SU-DHL-6 (cell line): ENCODE data around the gene STXBP3.

Experiments used
- H2AFZ ChIP-seq: fragments of 200-600 bp; sonication (generic); 2 replicates; pipeline ENCODE4 v1.6.1; 2014; ENCODE audit warnings: low read depth, mild to moderate bottlenecking, moderate library complexity, mixed read lengths, antibody characterized with exemption, low read length; ENCODE audit not compliant: severe bottlenecking
- H3F3A ChIP-seq: fragments of 200-600 bp; shearing (Covaris generic); 2 replicates; pipeline ENCODE4 v1.6.0; 2016; ENCODE audit warnings: antibody characterized with exemption, mild to moderate bottlenecking; ENCODE audit not compliant: insufficient read depth
- H3K27ac ChIP-seq: fragments of 200-600 bp; sonication (generic); 2 replicates; pipeline ENCODE4 v1.5.1; 2016; ENCODE audit warnings: low read depth, mild to moderate bottlenecking, low read length, moderate library complexity, mixed read lengths
- H3K27me3 ChIP-seq: fragments of 200-600 bp; sonication (generic), shearing (Covaris generic); 2 replicates; pipeline ENCODE4 v1.6.0; 2014; ENCODE audit warnings: mild to moderate bottlenecking, low read length
- H3K36me3 ChIP-seq: fragments of 200-600 bp; sonication (generic); 2 replicates; pipeline ENCODE4 v1.6.1; 2014; ENCODE audit warnings: mild to moderate bottlenecking, low read length, mixed read lengths
- H3K4me2 ChIP-seq: fragments of 300-600, 200-600 bp; shearing (Covaris generic), sonication (generic); 2 replicates; pipeline ENCODE4 v1.6.0; 2014; ENCODE audit warnings: low read length, low read depth, mild to moderate bottlenecking; ENCODE audit not compliant: poor library complexity, severe bottlenecking
- H3K4me3 ChIP-seq: fragments of 200-600 bp; sonication (generic); 2 replicates; pipeline ENCODE4 v1.5.1; 2014; ENCODE audit warnings: antibody characterized with exemption, low read length, mild to moderate bottlenecking, mixed read lengths; ENCODE audit not compliant: insufficient read depth, poor library complexity, severe bottlenecking
- H3K79me2 ChIP-seq: fragments of 200-600 bp; sonication (generic); 2 replicates; pipeline ENCODE4 v1.6.1; 2014; ENCODE audit warnings: mild to moderate bottlenecking, low read length, moderate library complexity; ENCODE audit not compliant: insufficient read depth
- H3K9ac ChIP-seq: fragments of 200-600 bp; sonication (generic); 2 replicates; pipeline ENCODE4 v1.7.0; 2014; ENCODE audit warnings: mild to moderate bottlenecking, low read length
- H3K9me2 ChIP-seq: fragments of 200-600 bp; sonication (generic); replicated peaks from 2 replicates; pipeline ENCODE4 v1.6.1; 2014; ENCODE audit warnings: low read length; ENCODE audit not compliant: insufficient read depth
- H3K9me3 ChIP-seq: fragments of 200-600 bp; sonication (generic); 2 replicates; pipeline ENCODE4 v1.6.1; 2014; ENCODE audit warnings: low read length, mixed read lengths; ENCODE audit not compliant: insufficient read depth
- H4K20me1 ChIP-seq: fragments of 200-600 bp; sonication (generic); 2 replicates; pipeline ENCODE4 v1.6.1; 2014; ENCODE audit warnings: low read depth, mild to moderate bottlenecking, antibody characterized with exemption, low read length, moderate library complexity, mixed read lengths
- CTCF ChIP-seq: fragments of 200-600 bp; sonication (generic); IDR thresholded peaks from one replicate; pipeline ENCODE4 v1.5.1; 2017; ENCODE audit warnings: antibody characterized with exemption, mild to moderate bottlenecking, low read length, moderate library complexity; ENCODE audit not compliant: insufficient read depth, poor library complexity, severe bottlenecking
- EZH2phosphoT487 ChIP-seq: fragments of 200-600 bp; sonication (generic), shearing (Covaris generic); conservative IDR thresholded peaks from 2 replicates; pipeline ENCODE4 v1.6.1; 2018; ENCODE audit warnings: mild to moderate bottlenecking, antibody characterized with exemption, low read length, moderate library complexity, mixed read lengths

STXBP3 gene

GRCh38 chr1:108725906-108726305, 20.6 kb upstream of the STXBP3 start:
- H3F3A ChIP-seq: no peaks in the 10 kb centered on the region
- no peak overlapping the region for H3K4me2 ChIP-seq
- no peaks in the 10 kb centered on the region for H3K36me3 ChIP-seq
- TF ChIP-seq EZH2phosphoT487 (no peak), CTCF (no peak)
- H3K4me3 ChIP-seq: no peak overlapping the region
- H3K9ac ChIP-seq: no peak overlapping the region
- H3K9me3 ChIP-seq: no peaks in the 10 kb centered on the region
- H3K27me3 ChIP-seq: no peaks in the 10 kb centered on the region
- H3K79me2 ChIP-seq: no peaks in the 10 kb centered on the region
- H3K27ac ChIP-seq: no peak overlapping the region
- H2AFZ ChIP-seq: no peak overlapping the region
- H3K9me2 ChIP-seq: no peaks in the 10 kb centered on the region
- H4K20me1 ChIP-seq: no peaks in the 10 kb centered on the region

GRCh38 chr1:108728327-108728923, 18.0 kb upstream of the STXBP3 start:
- Histone ChIP-seq H3K27ac (no peak overlapping the region), H3K9me3 (no peaks in the 10 kb centered on the region)

GRCh38 chr1:108729481-108729880, 17.0 kb upstream of the STXBP3 start:
- Histone ChIP-seq H3K4me3 (no peak overlapping the region), H3K27me3 (no peaks in the 10 kb centered on the region), H4K20me1 (no peaks in the 10 kb centered on the region), H3F3A (no peaks in the 10 kb centered on the region), H3K9ac (no peak overlapping the region), H3K9me3 (no peaks in the 10 kb centered on the region), H3K79me2 (no peaks in the 10 kb centered on the region), H3K36me3 (no peaks in the 10 kb centered on the region), H3K4me2 (no peak overlapping the region), H3K27ac (no peak overlapping the region), H3K9me2 (no peaks in the 10 kb centered on the region), H2AFZ (no peak overlapping the region)
- TF ChIP-seq EZH2phosphoT487: no peak
- no peak for TF ChIP-seq CTCF

More at GRCh38 chr1:108728327-108728923, 18.0 kb upstream of the STXBP3 start:
- no peak overlapping the region for H3K9ac ChIP-seq
- no peaks in the 10 kb centered on the region for H3K79me2 ChIP-seq
- H3K4me3 ChIP-seq: no peak overlapping the region
- H3F3A ChIP-seq: no peaks in the 10 kb centered on the region
- no peaks in the 10 kb centered on the region for H3K9me2 ChIP-seq
- no peak for TF ChIP-seq EZH2phosphoT487
- TF ChIP-seq CTCF: no peak
- no peak overlapping the region for H3K4me2 ChIP-seq
- no peaks in the 10 kb centered on the region for H4K20me1 ChIP-seq
- H3K27me3 ChIP-seq: no peaks in the 10 kb centered on the region
- no peak overlapping the region for H2AFZ ChIP-seq
- H3K36me3 ChIP-seq: no peaks in the 10 kb centered on the region
